Lung (tissue), 12 donors: ENCODE results near the gene PFN4. TPM values are rescaled to one million over a fixed set of nuclear protein-coding genes. Genes with fewer than 3 reads are reported as not detected.

Experiments
- ATAC-seq: fragments of 200-7000 bp; cut with Tn5 transposase; one replicate; pipeline ENCODE4 v1.9.1; 2020; ENCODE audit warnings: moderate number of reproducible peaks; ENCODE audit not compliant: insufficient read depth, low FRiP score
- DNase-seq, 3 donors: peaks; one replicate each; pipeline ENCODE4 v3.0.0-alpha.2; 2013 to 2017
- H3K27ac ChIP-seq, 2 donors: one replicate each; pipeline ENCODE4 v1.5.1; 2013; ENCODE audit warnings: mild to moderate bottlenecking in 2 of 2, moderate library complexity in 2 of 2, control low read depth in 1 of 2, inconsistent platforms in 1 of 2, low read depth in 1 of 2, low read length in 1 of 2
- H3K27me3 ChIP-seq, 3 donors: one replicate each; pipeline ENCODE4 v1.5.1; 2013; ENCODE audit warnings: low read length in 2 of 3; ENCODE audit not compliant: control insufficient read depth in 3 of 3, insufficient read depth in 3 of 3
- H3K36me3 ChIP-seq, 4 donors: one replicate each; pipeline ENCODE4 v1.5.1; 2013; ENCODE audit warnings: low read length in 4 of 4, mild to moderate bottlenecking in 1 of 4, moderate library complexity in 1 of 4; ENCODE audit not compliant: control insufficient read depth in 4 of 4, insufficient read depth in 4 of 4
- H3K4me1 ChIP-seq, 5 donors: one replicate each; pipeline ENCODE4 v1.5.1; 2013; ENCODE audit warnings: low read length in 5 of 5, mild to moderate bottlenecking in 2 of 5, moderate library complexity in 1 of 5; ENCODE audit not compliant: control insufficient read depth in 5 of 5, insufficient read depth in 5 of 5
- H3K4me3 ChIP-seq: one replicate; pipeline ENCODE4 v1.5.1; 2013; ENCODE audit warnings: mild to moderate bottlenecking, control low read depth, moderate library complexity
- H3K9ac ChIP-seq, 2 donors: one replicate each; pipeline ENCODE4 v1.5.1; 2013; ENCODE audit warnings: low read length in 2 of 2, control low read depth in 1 of 2; ENCODE audit not compliant: insufficient read depth in 1 of 2
- H3K9me3 ChIP-seq, 4 donors: one replicate each; pipeline ENCODE4 v1.5.1; 2013; ENCODE audit warnings: low read length in 3 of 4, mild to moderate bottlenecking in 1 of 4, moderate library complexity in 1 of 4; ENCODE audit not compliant: control insufficient read depth in 4 of 4, insufficient read depth in 3 of 4
- WGBS, 2 donors: extraction: QIAGEN DNeasy Blood & Tissue Kit; methylation state at CpG; one replicate each; pipeline ENCODE4 v1.1.7; 2013; 5-methylcytosine and 5-hydroxymethylcytosine counted together
- polyA plus RNA-seq, 2 donors: library from polyadenylated mRNA; stranded (reverse); fragments of 200-250 nt; gene quantifications; one replicate each; pipeline ENCODE4 v1.2.1, GENCODE V29; 2013
- total RNA-seq, 2 donors: library from RNA; depleted of rRNA in 1 of 2; stranded (reverse); fragments of >200 nt in 1 of 2; gene quantifications; one replicate each; pipeline ENCODE4 v1.2.1, GENCODE V29; 2014 to 2021
- TF ChIP-seq, protein P1 (sequence below): IDR thresholded peaks from 2 replicates; pipeline ENCODE4 v1.5.1; 2012; ENCODE audit warnings: mild to moderate bottlenecking; ENCODE audit errors: control extremely low read depth, extremely low read depth
- donor health status: control.
- donor health status: control.
- donor health status: Bipolar disorder and iron deficiency.
- donor health status: healthy.
- donor health status: DM: yes; HTN: yes; CAD: no.

PFN4 gene
- total and polyA plus RNA-seq, 4 donors = 0.49 to 1.9 (median 0.82) TPM

DNA sequence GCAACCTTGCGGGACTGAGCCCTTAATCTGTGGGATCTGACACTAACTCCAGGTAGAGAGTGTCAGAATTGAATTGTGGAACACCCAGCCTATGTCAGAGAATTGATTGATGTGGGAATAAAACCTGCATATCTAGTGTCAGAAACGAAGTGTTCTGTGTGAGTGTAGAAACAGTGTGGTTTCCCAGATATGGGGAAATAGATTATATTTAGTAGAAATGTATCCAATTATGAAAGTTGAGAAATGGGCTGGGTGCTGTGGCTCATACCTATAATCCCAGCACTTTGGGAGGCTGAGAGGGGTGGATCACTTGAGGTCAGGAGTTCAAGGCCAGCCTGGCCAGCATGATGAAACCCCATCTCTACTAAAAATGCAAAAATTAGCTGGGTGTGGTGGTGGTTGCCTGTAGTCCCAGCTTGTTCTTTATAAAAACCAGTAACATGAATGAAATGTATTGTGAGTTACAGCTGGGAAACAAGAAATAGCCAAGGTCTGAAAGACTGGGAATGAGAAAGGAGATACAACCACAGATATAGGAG lies 34.2 kb downstream of the PFN4 start:
- Histone ChIP-seq H3K27ac (no peak overlapping the region), H3K9me3 (no peaks in the 10 kb centered on the region), H3K27me3 (no peaks in the 10 kb centered on the region), H3K4me3 (no peak overlapping the region), H3K36me3 (peaks cover 0 to 4% (median 1%) of the 10 kb centered on the region in 4 donors), H3K4me1 (peaks cover 0 to 8% (median under 1%) of the 10 kb centered on the region in 5 donors), H3K9ac (no peak overlapping the region)
- 39 to 49% methylated on average over 2 of the region's 2 CpGs for WGBS, 2 donors
- ATAC-seq (no peak), DNase-seq (no peak)
- TF ChIP-seq, protein P1, sequence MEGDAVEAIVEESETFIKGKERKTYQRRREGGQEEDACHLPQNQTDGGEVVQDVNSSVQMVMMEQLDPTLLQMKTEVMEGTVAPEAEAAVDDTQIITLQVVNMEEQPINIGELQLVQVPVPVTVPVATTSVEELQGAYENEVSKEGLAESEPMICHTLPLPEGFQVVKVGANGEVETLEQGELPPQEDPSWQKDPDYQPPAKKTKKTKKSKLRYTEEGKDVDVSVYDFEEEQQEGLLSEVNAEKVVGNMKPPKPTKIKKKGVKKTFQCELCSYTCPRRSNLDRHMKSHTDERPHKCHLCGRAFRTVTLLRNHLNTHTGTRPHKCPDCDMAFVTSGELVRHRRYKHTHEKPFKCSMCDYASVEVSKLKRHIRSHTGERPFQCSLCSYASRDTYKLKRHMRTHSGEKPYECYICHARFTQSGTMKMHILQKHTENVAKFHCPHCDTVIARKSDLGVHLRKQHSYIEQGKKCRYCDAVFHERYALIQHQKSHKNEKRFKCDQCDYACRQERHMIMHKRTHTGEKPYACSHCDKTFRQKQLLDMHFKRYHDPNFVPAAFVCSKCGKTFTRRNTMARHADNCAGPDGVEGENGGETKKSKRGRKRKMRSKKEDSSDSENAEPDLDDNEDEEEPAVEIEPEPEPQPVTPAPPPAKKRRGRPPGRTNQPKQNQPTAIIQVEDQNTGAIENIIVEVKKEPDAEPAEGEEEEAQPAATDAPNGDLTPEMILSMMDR = no peak

DNA sequence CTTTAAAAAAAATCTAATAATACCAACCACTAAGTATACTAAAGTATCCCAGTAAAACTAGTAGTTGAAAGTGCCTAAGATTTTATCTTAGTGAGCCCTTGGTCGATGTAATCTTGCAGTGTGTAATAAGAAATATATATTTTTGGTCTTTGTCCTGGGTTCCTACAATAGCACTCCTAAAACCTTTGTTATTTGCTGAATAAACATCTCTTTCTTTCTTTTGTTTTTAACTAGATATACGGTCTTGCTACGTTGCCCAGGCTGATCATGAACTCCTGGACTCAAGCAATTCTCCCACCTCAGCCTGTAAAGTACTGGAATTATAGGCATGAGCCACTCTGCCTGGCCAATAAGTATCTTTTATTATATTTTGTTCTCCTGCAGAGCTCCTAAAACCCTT lies 36.1 kb downstream of the PFN4 start:
- 92 to 93% methylated on average over 3 of the region's 3 CpGs for WGBS, 2 donors
- TF ChIP-seq, protein P1 = no peak

GRCh38 chr2:24086241-24086640 lies 36.9 kb downstream of the PFN4 start:
- TF ChIP-seq, protein P1 = no peak
- DNase-seq = no peak
- no peak overlapping the region for H3K4me3 ChIP-seq
- H3K9ac ChIP-seq = no peak overlapping the region
- H3K9me3 ChIP-seq = no peaks in the 10 kb centered on the region
- H3K27ac ChIP-seq = no peak overlapping the region
- no peaks in the 10 kb centered on the region for H3K27me3 ChIP-seq
- H3K4me1 ChIP-seq = peaks cover 0 to 19% (median 5%) of the 10 kb centered on the region in 5 donors
- ATAC-seq = no peak
- H3K36me3 ChIP-seq = peaks cover 2 to 16% (median 14%) of the 10 kb centered on the region in 4 donors
- WGBS, 2 donors = 93 to 94% methylated on average over 1 of the region's 1 CpG

More for the DNA sequence above, 36.1 kb downstream of the PFN4 start:
- H3K36me3 ChIP-seq = peaks cover 2 to 12% (median 10%) of the 10 kb centered on the region in 4 donors
- H3K4me3 ChIP-seq = no peak overlapping the region
- H3K9ac ChIP-seq = no peak overlapping the region
- H3K27ac ChIP-seq = no peak overlapping the region
- DNase-seq (no peak), ATAC-seq (no peak)
- no peaks in the 10 kb centered on the region for H3K9me3 ChIP-seq
- H3K4me1 ChIP-seq = peaks cover 0 to 19% (median 5%) of the 10 kb centered on the region in 5 donors
- H3K27me3 ChIP-seq = no peaks in the 10 kb centered on the region

GRCh38 chr2:24085200-24085489 lies 38.0 kb downstream of the PFN4 start:
- TF ChIP-seq, protein P1 = no peak
- H3K27ac ChIP-seq = peak overlapping the region; percentile 88 to 92
- no peak for ATAC-seq

More at GRCh38 chr2:24085200-24085489, 38.0 kb downstream of the PFN4 start:
- Histone ChIP-seq H3K4me1 (peaks cover 0 to 19% (median 5%) of the 10 kb centered on the region in 5 donors), H3K9ac (peak overlapping the region; percentile 42 to 96), H3K27me3 (no peaks in the 10 kb centered on the region), H3K36me3 (peaks cover 5 to 22% (median 19%) of the 10 kb centered on the region in 4 donors), H3K4me3 (peak overlapping the region; percentile 38), H3K9me3 (no peaks in the 10 kb centered on the region)
- WGBS, 2 donors = 16 to 25% methylated on average over 11 of the region's 11 CpGs
- no peak for DNase-seq
